Activated CD8-positive, alpha-beta T cell treated with anti-CD3 and anti-CD28 coated beads for 36 hours (primary cell): Measurements from ENCODE around the gene CWC22. TPM values are rescaled to one million over a fixed set of nuclear protein-coding genes. Genes with fewer than 3 reads are reported as not detected.

Experiments
- ATAC-seq: fragments of 200-7000 bp; cut with Tn5 transposase; one replicate; pipeline ENCODE4 v1.10.0; 2021; ENCODE audit warnings: mild to moderate bottlenecking, moderate library complexity
- CTCF ChIA-PET: fragments of 350-600 bp; sonication (Branson Sonifier 250); formaldehyde crosslinking; loops from one replicate; lab custom pipeline; 2021; ENCODE audit warnings: antibody characterized with exemption; lab: Charles Lee
- POLR2A ChIA-PET: fragments of 350-600 bp; sonication (Branson Sonifier 250); formaldehyde crosslinking; loops from one replicate; lab custom pipeline; 2021; ENCODE audit warnings: antibody characterized with exemption; lab: Charles Lee
- DNase-seq: peaks from one replicate; pipeline ENCODE4 v3.0.0-alpha.2; 2020
- H3K27ac Mint-ChIP-seq: one replicate; pipeline ENCODE4 v1.8.0; 2021; ENCODE audit warnings: mild to moderate bottlenecking, mixed read lengths
- H3K27me3 Mint-ChIP-seq: one replicate; pipeline ENCODE4 v1.8.0; 2021; ENCODE audit warnings: mixed read lengths
- H3K36me3 Mint-ChIP-seq: one replicate; pipeline ENCODE4 v1.8.0; 2021; ENCODE audit warnings: low read depth, mixed read lengths
- H3K4me1 Mint-ChIP-seq: one replicate; pipeline ENCODE4 v1.8.0; 2021; ENCODE audit warnings: low read depth, mixed read lengths
- H3K4me3 Mint-ChIP-seq: one replicate; pipeline ENCODE4 v1.8.0; 2021; ENCODE audit warnings: mild to moderate bottlenecking, moderate library complexity, mixed read lengths
- H3K9me3 Mint-ChIP-seq: one replicate; pipeline ENCODE4 v1.8.0; 2021; ENCODE audit warnings: mixed read lengths
- CTCF ChIP-seq: fragments of 200-600 bp; IDR thresholded peaks from one replicate; pipeline ENCODE4 v1.8.0; 2022; ENCODE audit warnings: antibody characterized with exemption, mild to moderate bottlenecking
- intact Hi-C: fragments of 100-400 bp; cut with micrococcal nuclease; formaldehyde crosslinking; loops from one replicate; pipeline ENCODE4 v1.10.0; 2022
- total RNA-seq, 2 experiments: library from RNA; stranded (reverse); gene quantifications; one replicate each; pipeline ENCODE4 v1.2.3, GENCODE V29; 2021

The CWC22 gene
- total RNA-seq, 2 experiments from 2014 or later = 23.4 to 23.9 TPM

- POLR2A ChIA-PET = no interaction called here
- no peak overlapping the region for H3K4me3 Mint-ChIP-seq
- peaks cover 51% of the 10 kb centered on the region for H3K36me3 Mint-ChIP-seq
- no peaks in the 10 kb centered on the region for H3K27me3 Mint-ChIP-seq
- CTCF ChIA-PET = interaction anchor here (0.9 to 3.4 kb wide), 2 partner anchors 10 to 1186 kb away, joined by 3 to 10 read pairs; no protein-coding TSS in a partner anchor
- no peak for ATAC-seq
- no peaks in the 10 kb centered on the region for H3K4me1 Mint-ChIP-seq
- no peak overlapping the region for H3K27ac Mint-ChIP-seq
- TF ChIP-seq CTCF = no peak
- intact Hi-C loops = no loop called here
- no peaks in the 10 kb centered on the region for H3K9me3 Mint-ChIP-seq
- no peak for DNase-seq
Observed at GRCh38 chr2:179946810-179947615, 60.1 kb downstream of the CWC22 start.

DNA sequence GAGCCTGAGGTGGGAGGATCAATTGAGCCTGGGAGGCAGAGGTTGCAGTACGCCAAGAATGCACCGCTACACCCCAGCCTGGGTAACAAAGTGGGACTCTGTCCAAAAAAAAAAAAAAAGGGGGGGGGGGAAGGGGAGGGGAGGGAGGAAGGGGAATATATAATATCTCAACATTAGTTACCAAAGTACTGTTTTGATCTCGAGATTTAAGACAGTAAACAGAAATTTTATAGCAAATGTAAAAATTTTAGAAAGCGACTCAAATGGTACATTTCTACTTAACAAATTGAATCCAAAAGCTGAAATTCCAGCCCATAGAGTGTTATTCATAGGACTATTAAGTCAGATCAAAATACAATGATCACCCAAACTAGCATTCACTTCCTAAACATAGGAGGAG lies 60.8 kb downstream of the CWC22 start:
- Mint-ChIP-seq H3K27me3 (no peaks in the 10 kb centered on the region), H3K9me3 (no peaks in the 10 kb centered on the region), H3K4me3 (no peak overlapping the region), H3K27ac (no peak overlapping the region), H3K36me3 (peaks cover 46% of the 10 kb centered on the region), H3K4me1 (no peaks in the 10 kb centered on the region)
- POLR2A ChIA-PET = no interaction called here
- ATAC-seq (no peak), DNase-seq (no peak)
- TF ChIP-seq CTCF = no peak
- intact Hi-C loops = no loop called here
- CTCF ChIA-PET = interaction anchor here (0.9 to 3.4 kb wide), 2 partner anchors 9 to 1185 kb away, joined by 3 to 10 read pairs; no protein-coding TSS in a partner anchor

DNA sequence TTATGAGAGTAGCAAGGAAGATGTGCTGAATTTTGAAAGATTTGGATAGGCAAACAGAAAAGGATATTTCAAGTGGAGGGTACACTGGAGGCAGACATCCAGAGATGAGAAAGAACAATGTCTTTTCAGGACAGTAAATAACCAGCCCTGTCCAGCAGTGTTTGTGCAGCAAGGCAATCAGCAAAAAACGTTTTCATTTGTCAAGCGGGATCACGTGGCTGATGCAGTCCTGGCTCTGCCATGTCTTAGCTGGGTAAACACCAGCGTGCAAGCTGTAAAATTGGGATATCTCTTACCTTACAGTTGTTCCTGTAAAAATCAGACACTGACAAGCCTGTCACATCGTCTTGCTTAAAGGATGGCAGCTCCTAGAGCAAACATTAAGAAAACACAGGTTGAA lies 67.8 kb downstream of the CWC22 start:
- intact Hi-C loops = no loop called here
- ATAC-seq = no peak
- Mint-ChIP-seq H3K27ac (no peak overlapping the region), H3K9me3 (no peaks in the 10 kb centered on the region), H3K27me3 (no peaks in the 10 kb centered on the region), H3K4me1 (no peaks in the 10 kb centered on the region), H3K36me3 (peaks cover 21% of the 10 kb centered on the region), H3K4me3 (no peak overlapping the region)
- DNase-seq = no peak
- POLR2A ChIA-PET = no interaction called here
- no peak for TF ChIP-seq CTCF
- CTCF ChIA-PET = interaction anchor here (1.0 kb wide), 1 partner anchor 36 kb away, joined by 3 read pairs; no protein-coding TSS in a partner anchor

- ChIA-PET CTCF (no interaction called here), POLR2A (no interaction called here)
- Mint-ChIP-seq H3K9me3 (no peaks in the 10 kb centered on the region), H3K4me3 (no peak overlapping the region), H3K27ac (no peak overlapping the region), H3K27me3 (no peaks in the 10 kb centered on the region), H3K36me3 (peaks cover 24% of the 10 kb centered on the region), H3K4me1 (no peaks in the 10 kb centered on the region)
- DNase-seq (no peak), ATAC-seq (no peak)
- no peak for TF ChIP-seq CTCF
- intact Hi-C loops = no loop called here
Observed at GRCh38 chr2:179938026-179938425, 69.1 kb downstream of the CWC22 start.

GRCh38 chr2:179936654-179937053 lies 70.4 kb downstream of the CWC22 start:
- no peaks in the 10 kb centered on the region for H3K27me3 Mint-ChIP-seq
- no peaks in the 10 kb centered on the region for H3K4me1 Mint-ChIP-seq
- ATAC-seq = no peak
- ChIA-PET POLR2A (no interaction called here), CTCF (interaction anchor here (0.8 to 1.8 kb wide), 5 partner anchors 9 to 109 kb away, joined by 3 to 10 read pairs (median 5); no protein-coding TSS in a partner anchor)
- intact Hi-C loops = no loop called here
- DNase-seq = peak; percentile 61
- H3K36me3 Mint-ChIP-seq = peaks cover 25% of the 10 kb centered on the region
- TF ChIP-seq CTCF = peak; percentile 49
- no peak overlapping the region for H3K27ac Mint-ChIP-seq
- H3K9me3 Mint-ChIP-seq = no peaks in the 10 kb centered on the region
- no peak overlapping the region for H3K4me3 Mint-ChIP-seq
